Measurements from ENCODE around the gene ADAMTS7.
A peak's percentile ranks its signal among the peaks of the same experiment; 100 is the strongest.
"Not testable (repeated sequence)": the region's sequence is repeated elsewhere in the genome, so short reads cannot be mapped to it uniquely, and the experiment has no call there.

ADAMTS7 gene

GRCh38 chr15:78811124-78811824, at the start of gene ADAMTS7:
TSS of gene ADAMTS7 (minus strand) at chr15:78811464. CDS start at chr15:78811220, 244 bp downstream.
- DNase-seq (ENCODE audit: low read depth in 2 of 2): peak in 1 of 2 donors; percentile 17

GRCh38 chr15:78859971-78860719, 48.9 kb upstream of the ADAMTS7 start:
- DNase-seq (ENCODE audit: low read depth in 2 of 2): peak; percentile 74 to 77

- no peak for DNase-seq (ENCODE audit: low read depth in 2 of 2)
Observed at GRCh38 chr15:78855746-78856145, 44.5 kb upstream of the ADAMTS7 start.

- DNase-seq (ENCODE audit: low read depth in 2 of 2): no peak
Observed at GRCh38 chr15:78854833-78855372, 43.6 kb upstream of the ADAMTS7 start.

- DNase-seq (ENCODE audit: low read depth in 2 of 2): no peak
Observed at GRCh38 chr15:78853500-78853899, 42.2 kb upstream of the ADAMTS7 start.

- no peak for DNase-seq (ENCODE audit: low read depth in 2 of 2)
Observed at GRCh38 chr15:78850941-78851755, 39.9 kb upstream of the ADAMTS7 start.

- no peak for DNase-seq (ENCODE audit: low read depth in 2 of 2)
Observed at GRCh38 chr15:78850352-78850751, 39.1 kb upstream of the ADAMTS7 start.

GRCh38 chr15:78847387-78847906, 36.2 kb upstream of the ADAMTS7 start:
- not testable (repeated sequence) for DNase-seq (ENCODE audit: low read depth in 2 of 2)

- DNase-seq (ENCODE audit: low read depth in 2 of 2): not testable (repeated sequence)
Observed at GRCh38 chr15:78846906-78847305, 35.6 kb upstream of the ADAMTS7 start.

- no peak for DNase-seq (ENCODE audit: low read depth in 2 of 2)
Observed at GRCh38 chr15:78842519-78842918, 31.3 kb upstream of the ADAMTS7 start.

GRCh38 chr15:78841891-78842290, 30.6 kb upstream of the ADAMTS7 start:
- DNase-seq (ENCODE audit: low read depth in 2 of 2): no peak

- DNase-seq (ENCODE audit: low read depth in 2 of 2): no peak
Observed at GRCh38 chr15:78841376-78841706, 30.1 kb upstream of the ADAMTS7 start.

- DNase-seq (ENCODE audit: low read depth in 2 of 2): no peak
Observed at GRCh38 chr15:78840661-78841375, 29.6 kb upstream of the ADAMTS7 start.

- not testable (repeated sequence) for DNase-seq (ENCODE audit: low read depth in 2 of 2)
Observed at GRCh38 chr15:78839151-78839550, 27.9 kb upstream of the ADAMTS7 start.

- DNase-seq (ENCODE audit: low read depth in 2 of 2): no peak
Observed at GRCh38 chr15:78838489-78838888, 27.2 kb upstream of the ADAMTS7 start.

GRCh38 chr15:78837543-78837942, 26.3 kb upstream of the ADAMTS7 start:
- DNase-seq (ENCODE audit: low read depth in 2 of 2): no peak

- no peak for DNase-seq (ENCODE audit: low read depth in 2 of 2)
Observed at GRCh38 chr15:78837131-78837530, 25.9 kb upstream of the ADAMTS7 start.

- no peak for DNase-seq (ENCODE audit: low read depth in 2 of 2)
Observed at GRCh38 chr15:78836333-78836732, 25.1 kb upstream of the ADAMTS7 start.

GRCh38 chr15:78831229-78832207, 20.3 kb upstream of the ADAMTS7 start:
- DNase-seq (ENCODE audit: low read depth in 2 of 2): no peak

All from activated CD4-positive, alpha-beta T cell treated with anti-CD3 and anti-CD28 coated beads for 24 hours (primary cell).